ENCODE data around the gene SF3B1.

The SF3B1 gene

DNA sequence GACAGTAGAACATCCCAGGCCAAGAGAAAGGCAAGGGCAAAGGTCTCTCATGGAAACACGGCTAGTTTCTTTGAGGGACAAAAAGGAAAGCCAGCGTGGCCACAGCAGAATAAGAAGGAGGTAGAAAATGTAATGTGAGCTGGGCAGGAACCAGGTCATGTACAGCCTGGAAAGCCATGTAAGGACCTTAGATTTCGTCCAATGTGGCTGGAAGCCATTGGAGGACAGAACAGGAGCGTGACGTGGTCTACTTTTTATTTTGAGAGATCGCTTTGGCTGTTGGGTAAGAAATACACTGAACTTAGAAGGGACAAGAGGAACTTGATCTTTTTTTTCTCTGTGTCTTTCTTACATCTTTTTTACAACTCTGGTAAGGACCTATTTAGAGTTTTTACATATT, 66.4 kb downstream of the SF3B1 start:
- ATAC-seq (ENCODE audit: insufficient read depth, low read depth) = no peak
- no peak for TF ChIP-seq EZH2 (IDR thresholded peaks at IDR 0.05; ENCODE audit: borderline replicate concordance, low read depth, low read length, severe bottlenecking)
- TF ChIP-seq, protein P1, sequence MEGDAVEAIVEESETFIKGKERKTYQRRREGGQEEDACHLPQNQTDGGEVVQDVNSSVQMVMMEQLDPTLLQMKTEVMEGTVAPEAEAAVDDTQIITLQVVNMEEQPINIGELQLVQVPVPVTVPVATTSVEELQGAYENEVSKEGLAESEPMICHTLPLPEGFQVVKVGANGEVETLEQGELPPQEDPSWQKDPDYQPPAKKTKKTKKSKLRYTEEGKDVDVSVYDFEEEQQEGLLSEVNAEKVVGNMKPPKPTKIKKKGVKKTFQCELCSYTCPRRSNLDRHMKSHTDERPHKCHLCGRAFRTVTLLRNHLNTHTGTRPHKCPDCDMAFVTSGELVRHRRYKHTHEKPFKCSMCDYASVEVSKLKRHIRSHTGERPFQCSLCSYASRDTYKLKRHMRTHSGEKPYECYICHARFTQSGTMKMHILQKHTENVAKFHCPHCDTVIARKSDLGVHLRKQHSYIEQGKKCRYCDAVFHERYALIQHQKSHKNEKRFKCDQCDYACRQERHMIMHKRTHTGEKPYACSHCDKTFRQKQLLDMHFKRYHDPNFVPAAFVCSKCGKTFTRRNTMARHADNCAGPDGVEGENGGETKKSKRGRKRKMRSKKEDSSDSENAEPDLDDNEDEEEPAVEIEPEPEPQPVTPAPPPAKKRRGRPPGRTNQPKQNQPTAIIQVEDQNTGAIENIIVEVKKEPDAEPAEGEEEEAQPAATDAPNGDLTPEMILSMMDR (IDR thresholded peaks at IDR 0.05; ENCODE audit: borderline replicate concordance, extremely low read depth, low read length, poor library complexity, severe bottlenecking) = no peak
- peaks cover 20% of the 10 kb centered on the region for H3K4me1 ChIP-seq (ENCODE audit: insufficient read depth, low read length)
- DNase-seq = no peak
- H3K36me3 ChIP-seq (ENCODE audit: insufficient read depth, low read length) = no peaks in the 10 kb centered on the region
- H3K4me2 ChIP-seq (ENCODE audit: insufficient read depth, low read length) = no peak overlapping the region
- no peaks in the 10 kb centered on the region for H3K79me2 ChIP-seq (ENCODE audit: insufficient read depth, low read length)
- H3K27ac ChIP-seq (ENCODE audit: low read length) = no peak overlapping the region
- no peak overlapping the region for H3K4me3 ChIP-seq (ENCODE audit: low read depth in 1 of 2, low read length in 2 of 2)
- no peak overlapping the region for H2AFZ ChIP-seq (ENCODE audit: low read depth, low read length)
- H3K27me3 ChIP-seq (ENCODE audit: insufficient read depth, low read length, poor library complexity) = no peaks in the 10 kb centered on the region
- H4K20me1 ChIP-seq (ENCODE audit: insufficient read depth, low read length) = no peaks in the 10 kb centered on the region
- no peak overlapping the region for H3K9ac ChIP-seq (ENCODE audit: low read depth, low read length)
- no peaks in the 10 kb centered on the region for H3K9me3 ChIP-seq (ENCODE audit: insufficient read depth, low read length, severe bottlenecking)

DNA sequence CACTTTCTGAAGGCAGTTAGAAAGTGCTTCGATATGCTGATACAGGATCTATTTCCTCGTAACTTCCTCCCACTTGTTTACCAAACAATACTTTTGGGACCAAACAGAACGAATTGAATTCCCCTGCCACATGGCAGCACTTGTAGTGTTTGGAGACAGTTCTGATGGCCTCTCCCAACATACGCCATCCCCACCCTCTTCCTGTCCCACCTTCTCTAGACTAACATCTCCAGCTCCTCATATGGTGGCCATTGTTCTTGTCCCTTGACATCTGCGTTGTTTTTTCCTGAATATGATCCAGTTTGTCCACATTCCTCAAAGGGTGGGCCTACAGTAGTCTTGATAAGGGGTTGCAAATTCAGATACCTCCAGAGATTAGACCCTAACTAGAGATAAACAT, 70.8 kb downstream of the SF3B1 start:
- Histone ChIP-seq H2AFZ (ENCODE audit: low read depth, low read length) (no peak overlapping the region), H3K36me3 (ENCODE audit: insufficient read depth, low read length) (no peaks in the 10 kb centered on the region), H3K4me1 (ENCODE audit: insufficient read depth, low read length) (peaks cover 8% of the 10 kb centered on the region), H3K9me3 (ENCODE audit: insufficient read depth, low read length, severe bottlenecking) (no peaks in the 10 kb centered on the region), H4K20me1 (ENCODE audit: insufficient read depth, low read length) (no peaks in the 10 kb centered on the region), H3K4me3 (ENCODE audit: low read depth in 1 of 2, low read length in 2 of 2) (no peak overlapping the region), H3K27me3 (ENCODE audit: insufficient read depth, low read length, poor library complexity) (no peaks in the 10 kb centered on the region), H3K9ac (ENCODE audit: low read depth, low read length) (no peak overlapping the region), H3K27ac (ENCODE audit: low read length) (no peak overlapping the region), H3K79me2 (ENCODE audit: insufficient read depth, low read length) (no peaks in the 10 kb centered on the region), H3K4me2 (ENCODE audit: insufficient read depth, low read length) (no peak overlapping the region)
- DNase-seq (no peak), ATAC-seq (ENCODE audit: insufficient read depth, low read depth) (no peak)
- TF ChIP-seq EZH2 (IDR thresholded peaks at IDR 0.05; ENCODE audit: borderline replicate concordance, low read depth, low read length, severe bottlenecking) = no peak
- TF ChIP-seq, protein P1 (IDR thresholded peaks at IDR 0.05; ENCODE audit: borderline replicate concordance, extremely low read depth, low read length, poor library complexity, severe bottlenecking) = no peak

DNA sequence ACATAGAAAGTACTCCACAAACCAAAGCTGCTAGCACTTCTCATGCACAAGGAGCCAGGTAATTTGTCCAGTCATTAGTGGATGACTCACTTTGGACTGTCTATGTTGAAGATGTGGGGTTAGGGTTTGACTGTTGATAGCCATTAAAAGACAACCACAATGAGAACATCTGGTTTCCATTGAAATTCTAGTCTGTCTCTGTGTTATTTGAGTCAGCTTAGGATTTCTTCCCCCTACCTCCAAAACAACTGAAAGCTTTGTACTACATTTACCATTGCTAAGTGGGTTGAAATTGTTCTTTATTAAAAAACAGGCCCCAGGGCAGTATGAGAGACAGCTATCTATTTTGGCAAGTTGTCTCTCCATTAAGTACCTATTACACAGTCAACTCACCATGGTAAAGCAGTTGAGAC, 74.1 kb downstream of the SF3B1 start:
- Histone ChIP-seq H3K9me3 (ENCODE audit: insufficient read depth, low read length, severe bottlenecking) (no peaks in the 10 kb centered on the region), H3K27me3 (ENCODE audit: insufficient read depth, low read length, poor library complexity) (no peaks in the 10 kb centered on the region), H3K27ac (ENCODE audit: low read length) (no peak overlapping the region), H3K79me2 (ENCODE audit: insufficient read depth, low read length) (no peaks in the 10 kb centered on the region), H3K36me3 (ENCODE audit: insufficient read depth, low read length) (no peaks in the 10 kb centered on the region), H3K4me1 (ENCODE audit: insufficient read depth, low read length) (no peaks in the 10 kb centered on the region), H3K4me2 (ENCODE audit: insufficient read depth, low read length) (no peak overlapping the region), H3K4me3 (ENCODE audit: low read depth in 1 of 2, low read length in 2 of 2) (no peak overlapping the region), H3K9ac (ENCODE audit: low read depth, low read length) (no peak overlapping the region), H4K20me1 (ENCODE audit: insufficient read depth, low read length) (no peaks in the 10 kb centered on the region), H2AFZ (ENCODE audit: low read depth, low read length) (no peak overlapping the region)
- DNase-seq (no peak), ATAC-seq (ENCODE audit: insufficient read depth, low read depth) (no peak)
- TF ChIP-seq, protein P1 (IDR thresholded peaks at IDR 0.05; ENCODE audit: borderline replicate concordance, extremely low read depth, low read length, poor library complexity, severe bottlenecking) = no peak
- TF ChIP-seq EZH2 (IDR thresholded peaks at IDR 0.05; ENCODE audit: borderline replicate concordance, low read depth, low read length, severe bottlenecking) = no peak

DNA sequence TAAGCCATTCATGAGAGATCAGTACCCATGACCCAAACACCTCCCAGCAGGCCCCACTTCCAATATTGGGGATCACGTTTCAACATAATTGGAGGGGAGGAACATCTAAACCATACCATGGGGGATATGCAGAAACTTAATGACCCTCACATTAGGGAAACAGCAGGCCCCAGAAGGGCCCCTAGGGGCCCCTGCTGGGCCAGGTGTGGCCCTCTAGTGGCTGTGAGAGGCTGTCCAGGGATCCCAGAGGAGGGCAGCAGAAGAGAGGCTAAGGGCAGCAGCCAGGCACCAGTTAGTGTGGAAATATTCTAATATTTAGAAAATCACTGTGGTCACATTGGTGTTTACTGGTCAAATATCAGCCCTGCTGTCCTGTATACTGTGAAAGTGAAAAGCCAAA, 75.0 kb downstream of the SF3B1 start:
- ATAC-seq (ENCODE audit: insufficient read depth, low read depth) = no peak
- H3K4me1 ChIP-seq (ENCODE audit: insufficient read depth, low read length) = no peaks in the 10 kb centered on the region
- H3K27me3 ChIP-seq (ENCODE audit: insufficient read depth, low read length, poor library complexity) = no peaks in the 10 kb centered on the region
- H2AFZ ChIP-seq (ENCODE audit: low read depth, low read length) = no peak overlapping the region
- no peaks in the 10 kb centered on the region for H4K20me1 ChIP-seq (ENCODE audit: insufficient read depth, low read length)
- no peak overlapping the region for H3K4me2 ChIP-seq (ENCODE audit: insufficient read depth, low read length)
- TF ChIP-seq, protein P1 (IDR thresholded peaks at IDR 0.05; ENCODE audit: borderline replicate concordance, extremely low read depth, low read length, poor library complexity, severe bottlenecking) = peak; percentile 35
- no peak for TF ChIP-seq EZH2 (IDR thresholded peaks at IDR 0.05; ENCODE audit: borderline replicate concordance, low read depth, low read length, severe bottlenecking)
- no peak for DNase-seq
- no peak overlapping the region for H3K9ac ChIP-seq (ENCODE audit: low read depth, low read length)
- no peaks in the 10 kb centered on the region for H3K79me2 ChIP-seq (ENCODE audit: insufficient read depth, low read length)
- H3K9me3 ChIP-seq (ENCODE audit: insufficient read depth, low read length, severe bottlenecking) = no peaks in the 10 kb centered on the region
- no peak overlapping the region for H3K4me3 ChIP-seq (ENCODE audit: low read depth in 1 of 2, low read length in 2 of 2)
- no peaks in the 10 kb centered on the region for H3K36me3 ChIP-seq (ENCODE audit: insufficient read depth, low read length)
- no peak overlapping the region for H3K27ac ChIP-seq (ENCODE audit: low read length)
